ENCODE measurements around the gene ZNF512B. TPM values are rescaled to one million over a fixed set of nuclear protein-coding genes. Genes with fewer than 3 reads are reported as not detected.

The ZNF512B gene
- total RNA-seq, 1 experiment from 2014 or later = 5.9 TPM

DNA sequence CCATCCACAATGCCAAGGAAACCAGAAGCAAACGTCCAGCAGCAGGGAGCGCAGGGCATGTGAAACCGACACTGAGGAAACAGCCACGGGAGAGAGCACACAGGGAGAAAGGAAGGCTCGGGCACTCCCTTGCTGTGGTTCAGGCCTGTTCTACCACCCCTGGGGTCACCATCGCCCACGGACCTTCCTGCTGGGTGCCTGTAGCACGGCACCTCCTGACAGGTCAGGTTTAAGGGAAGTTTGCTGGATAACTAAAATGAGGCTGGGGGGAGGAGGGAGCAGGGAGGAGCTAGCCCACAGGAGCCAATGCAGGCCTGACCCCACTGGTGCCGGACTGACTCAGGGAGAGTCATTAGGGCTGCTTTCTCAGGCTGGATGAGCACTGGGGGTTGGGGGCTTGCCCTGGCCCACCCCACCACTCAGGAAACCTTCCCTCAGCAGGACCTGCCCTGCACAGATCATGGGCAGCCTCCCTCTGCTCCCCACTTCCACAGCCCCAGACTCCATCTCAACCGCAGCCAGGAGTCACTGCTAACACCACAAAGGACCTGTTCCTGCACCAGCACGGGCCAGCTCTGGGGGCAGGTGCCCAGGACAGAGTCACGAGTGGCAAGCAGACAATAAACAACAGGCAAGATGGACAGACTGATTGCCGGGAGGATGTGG lies 15.8 kb downstream of the ZNF512B start:
- in situ Hi-C loops (cut with HindIII; ENCODE audit: low sequenced_read_pairs) = no loop called here
- no peak for DNase-seq (ENCODE audit: low spot score)

DNA sequence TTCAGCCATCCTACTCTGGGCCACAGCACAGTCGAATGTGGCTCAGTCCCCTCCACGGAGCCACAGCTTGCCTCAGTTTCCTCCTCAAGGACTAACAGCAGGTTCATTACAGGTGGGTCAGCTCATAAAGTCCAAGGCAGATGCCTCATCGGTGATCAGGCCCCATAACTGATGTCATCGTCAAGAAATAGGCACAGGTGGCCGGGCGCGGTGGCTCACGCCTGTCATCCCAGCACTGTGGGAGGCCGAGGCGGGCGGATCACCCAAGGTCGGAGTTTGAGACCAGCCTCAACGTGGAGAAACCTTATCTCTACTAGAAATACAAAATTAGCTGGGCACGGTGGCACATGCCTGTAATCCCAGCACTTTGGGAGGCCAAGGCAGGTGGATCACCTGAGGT lies 17.0 kb downstream of the ZNF512B start:
- no peak for DNase-seq (ENCODE audit: low spot score)
- in situ Hi-C loops (cut with HindIII; ENCODE audit: low sequenced_read_pairs) = no loop called here

DNA sequence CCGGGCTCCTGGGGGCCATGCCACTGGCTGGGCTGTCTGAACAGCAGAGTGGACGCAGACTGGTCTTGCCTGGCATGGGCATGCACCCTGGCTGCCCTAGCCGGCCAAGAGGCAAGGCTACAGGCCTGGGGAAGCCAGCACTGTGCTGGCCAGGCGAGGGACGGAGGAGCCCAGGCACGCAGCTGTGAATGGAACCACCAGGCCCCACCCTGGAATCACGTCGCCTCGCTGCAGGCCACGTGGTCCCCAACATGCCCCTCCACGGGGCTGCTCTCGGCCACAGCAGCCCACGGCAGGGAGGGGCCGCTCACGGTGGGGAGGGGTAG lies 17.6 kb downstream of the ZNF512B start:
- in situ Hi-C loops (cut with HindIII; ENCODE audit: low sequenced_read_pairs) = no loop called here
- DNase-seq (ENCODE audit: low spot score) = no peak

DNA sequence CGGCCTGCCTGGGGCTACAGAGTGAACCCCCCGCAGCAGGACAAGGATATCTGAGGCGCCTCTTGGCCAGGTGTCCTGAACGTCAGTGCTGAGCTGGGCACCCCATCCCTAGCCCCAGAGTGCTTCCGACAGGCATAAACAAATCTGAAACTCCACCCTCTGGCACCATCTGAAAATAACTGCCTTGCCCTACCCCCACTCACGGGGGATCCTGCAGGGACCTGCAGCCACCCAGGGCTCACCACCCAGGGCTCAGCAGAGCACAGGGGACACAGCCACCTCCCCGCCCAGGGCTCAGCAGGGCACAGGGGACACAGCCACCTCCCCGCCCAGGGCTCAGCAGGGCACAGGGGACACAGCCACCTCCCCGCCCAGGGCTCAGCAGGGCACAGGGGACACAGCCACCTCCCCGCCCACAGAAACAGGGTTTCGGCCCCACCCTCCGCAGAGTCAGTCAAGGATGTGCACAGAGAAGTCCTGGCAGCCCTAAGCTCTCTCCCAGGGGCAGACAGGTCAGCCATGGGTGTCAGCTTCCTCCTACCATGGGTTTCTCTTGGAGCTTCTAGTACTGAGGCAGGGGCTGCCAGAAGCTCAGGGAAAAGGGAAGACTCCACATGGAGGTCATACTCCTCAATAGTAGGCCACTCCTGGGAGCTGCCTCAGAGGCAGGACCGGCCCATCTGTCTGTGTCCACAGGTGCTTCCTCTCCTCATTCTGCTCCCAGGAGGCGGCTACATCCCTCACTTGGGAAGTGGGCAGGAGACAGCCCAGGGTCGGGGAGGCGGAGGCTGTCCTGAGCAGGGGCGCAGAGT lies 18.1 kb downstream of the ZNF512B start:
- in situ Hi-C loops (cut with HindIII; ENCODE audit: low sequenced_read_pairs) = no loop called here
- DNase-seq (ENCODE audit: low spot score) = peak; percentile 65

DNA sequence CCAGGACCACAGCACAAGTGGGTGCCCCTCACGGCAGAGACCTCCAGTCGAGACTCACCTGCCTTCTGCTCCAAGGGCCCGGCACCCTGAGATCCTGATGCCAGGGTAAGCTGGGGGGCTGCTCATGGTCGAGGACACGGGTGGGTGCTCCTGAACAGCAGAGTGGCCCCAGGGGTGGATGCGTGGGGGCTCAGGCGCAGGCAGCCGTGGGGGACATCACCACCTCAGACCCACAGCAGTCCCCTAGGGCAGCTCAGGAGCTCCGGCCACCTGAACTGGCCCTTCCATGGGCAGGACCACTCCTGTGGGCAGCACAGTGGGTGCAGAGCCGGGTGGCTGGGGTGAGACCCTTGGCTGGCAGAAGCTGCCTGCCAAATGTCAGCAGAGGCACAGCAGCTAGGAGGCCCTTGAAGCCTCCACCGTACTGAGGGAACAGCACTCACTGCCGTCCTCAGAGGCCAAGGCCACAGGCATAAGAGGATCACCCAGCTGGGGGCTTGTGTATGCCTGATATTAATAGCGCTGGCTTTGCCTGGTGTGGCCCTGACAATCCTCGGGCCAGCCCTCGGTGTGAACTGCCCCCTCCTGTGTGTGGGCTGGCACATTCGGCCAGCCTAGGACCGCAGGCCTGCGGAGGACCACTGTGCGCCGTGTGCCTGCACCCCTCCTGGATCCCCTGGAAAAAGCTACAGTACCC lies 18.9 kb downstream of the ZNF512B start:
- in situ Hi-C loops (cut with HindIII; ENCODE audit: low sequenced_read_pairs) = no loop called here

DNA sequence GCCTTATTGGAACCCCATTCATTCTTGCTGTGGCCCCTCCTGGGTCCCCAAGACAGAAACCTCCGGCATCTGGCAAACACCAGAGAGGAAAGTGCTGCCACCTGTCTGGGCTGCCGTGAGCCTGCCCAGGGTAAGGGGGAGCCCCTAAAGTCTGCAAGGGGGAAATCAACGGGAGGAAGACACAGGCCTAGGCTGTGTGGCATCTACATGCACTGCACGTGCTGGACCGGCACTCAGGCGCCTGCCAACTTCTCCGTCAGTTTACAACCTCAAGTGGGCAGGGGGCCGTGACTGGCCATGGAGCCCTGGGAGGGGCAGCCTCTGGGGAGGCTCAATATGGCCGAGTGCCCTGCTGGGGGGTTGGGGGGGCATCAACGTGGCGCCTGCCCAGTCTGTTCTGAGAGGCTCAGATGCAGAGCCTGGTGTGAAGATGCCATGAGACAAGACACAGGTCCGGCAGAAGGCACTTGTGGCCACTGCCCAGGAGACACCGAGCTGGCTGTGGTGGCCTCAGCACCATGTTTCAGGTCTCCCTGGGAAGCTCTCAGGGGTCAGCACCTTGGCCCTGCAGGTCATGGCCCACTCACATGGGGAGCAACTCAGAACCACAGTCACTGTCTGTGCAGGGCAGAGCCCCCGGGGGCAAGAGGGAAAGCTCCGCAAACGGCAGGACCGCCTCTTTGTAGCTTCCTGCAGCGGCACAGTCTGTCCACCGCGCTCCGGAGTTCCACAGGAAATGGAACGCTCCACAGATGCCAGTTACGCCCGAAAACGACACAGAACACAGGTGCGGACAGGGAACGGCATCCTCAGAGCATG lies 21.9 kb downstream of the ZNF512B start:
- peak; percentile 77 for DNase-seq (ENCODE audit: low spot score)
- in situ Hi-C loops (cut with HindIII; ENCODE audit: low sequenced_read_pairs) = no loop called here

More for the DNA sequence above, 18.9 kb downstream of the ZNF512B start:
- peak; percentile 59 for DNase-seq (ENCODE audit: low spot score)

DNA sequence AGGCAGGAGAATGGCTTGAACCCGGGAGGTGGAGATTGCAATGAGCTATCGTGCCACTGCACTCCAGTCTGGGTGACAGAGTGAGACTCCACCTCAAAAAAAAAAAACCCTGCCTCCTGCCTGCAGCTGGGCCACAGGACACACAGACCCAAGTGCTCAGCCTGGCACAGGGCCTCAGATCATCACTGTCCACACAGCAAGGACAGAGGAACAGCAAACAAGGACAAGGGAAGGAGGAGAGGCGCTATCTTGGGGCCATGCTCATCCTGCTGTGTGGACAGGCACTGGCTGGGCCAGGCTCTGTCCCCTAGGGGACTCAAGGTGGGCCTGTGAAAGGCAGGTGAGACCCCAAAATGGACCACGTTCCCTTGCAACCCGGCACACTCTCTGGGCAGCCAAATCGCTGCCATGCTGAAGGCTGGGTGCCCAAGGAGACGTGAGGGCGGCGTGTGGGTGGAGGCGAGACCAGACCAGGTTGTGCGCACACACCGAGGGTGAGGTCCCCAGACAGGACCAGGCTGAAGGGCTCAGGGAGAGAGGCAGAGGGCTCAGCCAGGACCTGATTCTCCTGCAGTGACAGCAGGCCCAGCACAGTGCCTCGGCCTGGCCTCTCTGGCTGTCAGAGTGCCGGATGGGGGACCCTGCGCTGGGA lies 22.6 kb downstream of the ZNF512B start:
- in situ Hi-C loops (cut with HindIII; ENCODE audit: low sequenced_read_pairs) = no loop called here
- DNase-seq (ENCODE audit: low spot score) = peak; percentile 55

DNA sequence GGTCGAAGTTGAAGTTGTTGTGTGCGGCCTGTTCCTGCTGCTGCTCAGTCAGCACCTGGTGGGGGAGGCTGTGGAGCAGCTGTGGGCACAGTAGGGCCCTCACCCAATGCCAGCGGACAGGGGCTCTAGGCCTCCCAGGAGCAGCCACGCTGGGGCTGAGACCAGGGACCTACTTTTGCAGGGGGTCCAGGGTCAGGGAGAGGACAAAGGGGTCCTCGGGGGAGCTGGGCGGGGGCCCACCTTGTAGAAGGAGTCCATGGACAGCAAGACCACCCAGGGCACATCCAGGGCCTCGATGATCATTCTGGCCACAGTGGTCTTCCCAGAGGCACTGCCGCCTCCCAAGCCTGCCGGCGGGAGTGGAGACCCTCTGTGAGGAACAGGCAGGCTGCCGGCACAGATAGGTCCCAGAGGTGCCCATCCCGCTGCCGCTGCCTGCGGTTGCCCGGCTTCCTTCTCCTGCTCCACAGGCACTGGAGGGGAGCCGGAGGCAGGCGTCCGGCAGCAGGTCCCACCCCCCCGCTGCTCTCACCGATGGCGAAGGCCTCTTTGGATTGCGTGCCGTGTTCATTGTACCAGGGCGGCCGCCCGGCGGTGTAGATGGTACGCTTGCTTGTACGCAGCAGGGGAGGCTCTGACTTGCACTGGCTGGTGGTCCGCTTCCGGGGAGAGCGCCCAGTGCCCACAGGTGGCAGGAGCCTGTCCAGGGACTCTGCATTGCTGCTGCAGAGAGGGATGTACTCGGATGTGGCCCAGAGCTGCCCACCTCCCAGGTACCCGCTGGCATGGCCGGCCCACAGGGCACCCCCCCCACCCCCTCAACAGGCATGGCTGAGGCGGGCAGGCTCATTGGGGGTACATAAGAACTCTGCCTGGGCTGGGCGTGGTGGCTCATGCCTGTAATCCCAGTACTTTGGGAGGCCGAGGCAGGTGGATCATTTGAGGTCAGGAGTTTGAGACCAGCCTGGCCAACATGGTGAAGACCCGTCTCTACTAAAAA lies 23.5 kb downstream of the ZNF512B start:
- no peak for DNase-seq (ENCODE audit: low spot score)

DNA sequence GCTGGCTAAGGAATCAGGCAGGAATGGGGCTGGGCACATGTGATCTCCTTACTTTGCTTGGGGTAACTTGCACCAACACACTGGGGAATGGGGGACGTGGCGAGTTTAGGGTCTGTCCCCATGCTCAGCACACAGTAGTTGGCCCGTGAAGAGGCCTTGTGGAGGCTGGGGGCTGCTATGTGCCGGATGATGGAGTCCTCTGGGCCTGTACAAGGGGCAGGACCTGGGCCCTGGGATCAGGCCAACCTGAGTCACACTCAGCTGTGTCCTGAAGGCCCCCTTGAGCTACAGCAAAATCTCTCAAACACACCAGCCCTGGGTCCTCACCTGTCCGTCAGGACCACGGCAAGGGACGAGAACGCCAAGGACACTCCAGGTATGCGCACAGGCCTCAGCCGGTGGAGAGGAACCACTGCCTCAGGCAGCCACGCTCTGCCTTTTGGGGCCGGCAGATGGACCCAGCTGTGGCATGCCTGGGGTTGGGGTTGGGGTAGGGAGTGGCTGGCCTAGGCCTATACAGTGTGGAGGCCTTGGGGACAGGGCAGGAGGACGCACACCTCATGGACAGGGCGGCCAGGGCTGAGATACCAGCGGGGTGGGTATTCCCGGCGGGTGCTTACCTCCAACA lies 24.6 kb downstream of the ZNF512B start:
- DNase-seq (ENCODE audit: low spot score) = no peak
- in situ Hi-C loops (cut with HindIII; ENCODE audit: low sequenced_read_pairs) = no loop called here

More for the DNA sequence above, 23.5 kb downstream of the ZNF512B start:
- in situ Hi-C loops (cut with HindIII; ENCODE audit: low sequenced_read_pairs) = no loop called here

DNA sequence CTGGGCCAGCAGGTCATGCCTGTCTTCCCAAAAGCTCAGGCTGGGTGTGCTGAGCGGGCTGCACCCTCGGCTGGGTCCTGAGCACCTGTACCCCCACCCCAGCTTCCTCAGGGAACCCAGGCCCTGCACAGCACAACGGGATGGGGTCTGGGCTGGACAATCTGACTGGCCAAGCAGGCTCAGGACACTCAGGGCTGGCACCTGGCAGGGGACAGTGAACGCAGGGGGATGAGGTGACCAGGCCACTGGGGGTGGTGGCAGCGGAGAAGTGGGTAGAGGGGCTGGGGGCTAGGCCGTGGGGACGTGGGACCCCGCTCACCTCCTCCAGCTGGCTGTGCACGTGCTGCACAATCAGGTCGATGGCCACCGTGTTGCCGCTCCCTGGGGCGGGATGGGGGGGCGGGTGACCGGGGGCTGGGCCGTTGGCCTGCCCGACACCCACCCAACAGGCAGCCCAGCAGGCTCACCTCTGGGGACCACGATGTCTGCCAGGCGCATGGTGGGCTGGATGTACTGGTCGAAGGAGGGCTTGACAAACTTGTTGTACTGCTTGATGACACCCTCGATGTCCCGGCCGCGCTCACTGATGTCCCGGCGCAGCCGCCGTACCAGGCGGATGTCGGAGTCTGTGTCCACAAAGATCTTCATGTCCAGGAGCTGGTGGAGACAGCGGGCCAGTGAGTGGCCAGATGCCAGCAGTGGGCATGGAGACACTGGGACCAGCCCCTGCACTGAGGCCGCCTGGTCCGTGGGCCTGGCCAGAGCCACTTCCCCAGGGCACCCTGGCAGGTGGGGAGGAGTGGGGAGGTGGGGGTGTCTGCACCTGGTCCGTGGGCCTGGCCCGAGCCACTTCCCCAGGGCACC lies 25.4 kb downstream of the ZNF512B start:
- in situ Hi-C loops (cut with HindIII; ENCODE audit: low sequenced_read_pairs) = no loop called here
- DNase-seq (ENCODE audit: low spot score) = no peak

DNA sequence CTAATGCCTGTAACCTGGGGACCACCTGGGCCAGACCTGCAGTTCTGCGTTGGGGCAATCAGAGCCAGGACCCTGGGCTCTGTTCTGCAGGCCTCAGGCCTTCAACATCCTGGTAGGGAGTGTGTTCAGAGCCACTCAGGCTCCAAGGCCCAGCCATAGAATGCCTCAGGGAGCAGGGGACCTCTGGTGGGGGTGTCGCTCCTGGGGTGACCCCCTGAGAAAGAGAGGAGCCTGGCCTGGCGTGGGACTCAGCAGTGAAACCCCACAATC lies 26.0 kb downstream of the ZNF512B start:
- in situ Hi-C loops (cut with HindIII; ENCODE audit: low sequenced_read_pairs) = no loop called here
- no peak for DNase-seq (ENCODE audit: low spot score)

DNA sequence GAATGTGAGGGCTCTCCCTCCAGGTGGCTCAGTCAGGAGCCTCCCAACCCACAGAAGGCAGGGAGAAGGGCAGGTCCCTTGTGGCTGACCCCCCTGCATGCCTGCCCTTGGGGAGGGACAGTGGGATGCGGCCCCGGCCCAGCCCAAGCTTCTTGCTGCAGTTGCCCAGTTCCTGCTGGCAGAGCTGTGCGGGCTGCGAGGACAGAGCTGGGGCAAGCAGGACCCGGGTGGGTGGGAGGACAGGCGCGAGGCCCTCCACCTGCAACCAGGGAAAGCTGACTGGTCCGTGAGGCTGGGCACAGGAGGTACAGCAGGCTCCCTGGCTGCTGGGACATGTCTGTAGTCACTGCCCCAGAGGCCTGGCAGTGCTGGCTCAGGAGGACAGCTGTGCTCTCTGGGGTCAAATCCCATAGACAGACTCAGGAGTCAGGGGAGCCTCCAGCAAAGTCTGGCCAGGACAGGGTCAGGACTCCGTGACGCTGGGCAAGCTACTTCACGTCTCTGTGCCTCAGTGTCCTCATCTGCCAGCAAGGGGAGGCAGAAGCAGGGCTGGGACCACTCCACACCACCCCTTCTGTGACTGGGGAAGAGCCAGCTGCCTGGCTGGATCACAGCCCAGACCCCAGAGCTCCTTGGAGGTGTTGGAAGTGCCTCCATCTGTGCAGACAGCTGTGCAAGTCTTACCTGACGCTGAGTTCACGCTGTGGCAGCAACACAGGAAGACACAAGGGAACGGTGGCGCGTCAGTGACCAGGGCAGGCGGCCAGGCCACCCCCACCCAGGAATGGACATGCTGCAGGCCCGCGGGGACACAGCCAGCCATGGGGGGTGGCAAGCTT lies 26.5 kb downstream of the ZNF512B start:
- in situ Hi-C loops (cut with HindIII; ENCODE audit: low sequenced_read_pairs) = no loop called here
- DNase-seq (ENCODE audit: low spot score) = no peak

DNA sequence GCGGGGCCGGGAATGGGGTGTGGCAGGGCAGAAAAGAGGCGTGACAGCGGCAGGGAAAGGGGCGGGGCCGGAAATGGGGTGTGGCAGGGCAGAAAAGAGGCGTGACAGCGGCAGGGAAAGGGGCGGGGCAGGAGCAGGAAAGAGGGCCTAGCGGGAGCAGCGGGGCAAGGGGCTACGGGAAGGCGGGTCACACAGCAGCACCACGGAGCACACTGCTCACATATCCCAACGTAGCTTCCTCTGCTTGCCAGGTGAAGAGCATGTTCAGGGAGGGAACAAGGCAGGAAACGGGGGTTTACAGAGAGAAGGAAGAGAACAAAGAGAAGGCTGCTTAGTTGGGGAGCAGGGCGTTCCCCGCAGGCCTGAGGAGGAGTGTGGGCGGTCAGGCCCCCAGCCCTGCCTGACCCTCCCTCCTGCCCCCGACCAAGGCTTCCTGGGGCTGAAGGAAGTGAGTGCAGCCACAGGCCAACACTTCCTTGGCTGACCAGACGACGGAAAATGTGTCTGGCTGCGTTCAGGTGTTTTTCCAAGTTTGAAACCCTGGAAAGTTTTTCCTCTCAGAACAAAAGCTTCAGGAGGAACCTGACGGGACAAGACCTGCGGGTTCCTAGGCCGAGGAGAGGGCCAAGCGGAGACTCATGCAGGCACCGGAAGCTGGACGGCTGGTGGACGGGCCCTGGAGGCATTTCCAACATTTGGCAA lies 27.3 kb downstream of the ZNF512B start:
- no peak for DNase-seq (ENCODE audit: low spot score)
- in situ Hi-C loops (cut with HindIII; ENCODE audit: low sequenced_read_pairs) = no loop called here

DNA sequence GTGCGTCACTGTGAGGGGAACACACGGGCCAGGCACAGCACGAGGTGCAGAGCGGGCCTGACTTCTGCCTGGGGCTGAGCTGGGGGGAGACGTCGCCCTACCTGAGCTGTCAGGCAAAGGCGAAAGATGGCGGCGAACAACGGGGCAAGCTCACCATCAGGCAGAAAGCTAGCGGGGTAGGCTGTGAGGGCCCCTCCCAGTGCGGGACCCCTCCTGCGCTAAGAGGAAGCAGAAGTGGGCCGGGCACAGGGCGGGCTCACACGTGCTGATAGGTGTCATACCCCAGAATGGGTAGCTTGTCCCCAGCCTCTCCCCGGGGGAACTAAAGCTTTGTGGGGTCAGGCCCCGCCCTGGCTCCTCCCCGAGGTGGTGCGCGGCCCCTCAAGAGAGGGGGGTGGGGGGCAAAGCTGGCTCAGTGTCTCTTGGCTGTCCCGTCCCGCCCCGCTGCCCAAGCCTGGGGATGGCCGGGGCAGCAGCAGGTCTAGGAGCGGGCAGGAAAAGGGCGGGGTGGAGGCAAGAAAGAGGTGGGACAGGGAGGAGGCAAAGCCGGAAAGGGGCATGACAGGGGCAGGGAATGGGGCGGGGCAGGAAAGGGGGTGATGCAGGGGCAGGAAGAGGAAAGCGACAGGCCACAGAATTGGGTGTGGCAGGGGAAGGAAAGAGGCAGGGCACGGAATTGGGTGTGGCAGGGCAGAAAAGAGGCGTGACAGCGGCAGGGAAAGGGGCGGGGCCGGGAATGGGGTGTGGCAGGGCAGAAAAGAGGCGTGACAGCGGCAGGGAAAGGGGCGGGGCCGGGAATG lies 28.2 kb downstream of the ZNF512B start:
- no peak for DNase-seq (ENCODE audit: low spot score)
- in situ Hi-C loops (cut with HindIII; ENCODE audit: low sequenced_read_pairs) = no loop called here

Measured in G401 (cell line).